22Rv1 (cell line): ENCODE data around the gene UFC1.
A peak's percentile ranks its signal among the peaks of the same experiment; 100 is the strongest.

Source experiments
- H3K27ac ChIP-seq: fragments of 450-650 bp; 2 replicates; pipeline ENCODE4 v1.5.1; 2017
- CTCF ChIP-seq: fragments of 450-650 bp; IDR thresholded peaks from 2 replicates; pipeline ENCODE4 v1.5.1; 2017; ENCODE audit warnings: mild to moderate bottlenecking
- ZFX ChIP-seq: fragments of 450-650 bp; IDR thresholded peaks from 2 replicates; pipeline ENCODE4 v1.6.1; 2017; ENCODE audit warnings: antibody characterized with exemption, borderline replicate concordance

Gene UFC1

DNA sequence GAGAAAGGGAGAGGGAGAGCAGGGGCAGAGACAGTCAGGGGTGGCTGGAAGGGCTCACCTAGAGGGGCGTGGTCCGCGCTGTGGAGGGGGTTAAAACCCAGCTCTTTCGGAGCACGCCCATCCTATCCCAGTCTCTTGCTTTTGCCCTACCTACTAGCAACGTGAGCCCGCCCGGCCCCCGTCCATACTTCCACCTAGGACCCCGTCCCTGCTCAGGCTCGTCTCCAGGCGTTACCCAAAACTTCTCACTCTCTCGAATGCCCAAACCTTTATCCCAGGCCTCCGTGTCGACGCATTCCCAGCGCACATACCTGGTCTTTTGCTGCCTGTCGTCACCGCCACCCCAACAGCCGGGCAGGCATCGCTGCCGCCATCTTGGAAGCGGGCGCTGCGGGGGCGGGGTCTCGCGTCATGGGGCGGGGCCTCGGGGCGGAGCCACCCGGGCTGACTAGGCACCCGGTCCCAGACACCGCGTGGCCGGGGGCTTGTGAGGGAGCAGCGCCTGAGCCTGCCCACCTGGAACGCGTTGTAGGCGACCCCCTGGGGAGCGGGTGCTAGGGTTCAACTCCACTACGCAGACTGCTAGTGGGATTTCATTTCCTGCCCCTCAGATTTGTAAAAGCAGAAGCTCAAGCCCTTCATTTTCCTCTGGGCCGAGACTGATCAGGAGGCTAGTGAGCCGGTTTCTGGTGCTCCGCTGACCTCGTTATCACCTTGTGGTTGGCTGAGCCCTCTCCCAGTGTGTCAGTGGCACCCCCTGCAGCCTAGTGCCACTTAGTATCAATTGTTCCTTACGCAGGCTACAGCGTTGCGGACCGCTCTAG lies 23.5 kb downstream of the UFC1 start, which contains the start of gene B4GALT3:
B4GALT3 (minus strand) TSS at position 396 of the 824 bp plus-strand sequence. CDS start 1,447 bp downstream, outside the sequence.
- TF ChIP-seq CTCF (peak; percentile 21; the same call in 1 of the 2 replicates), ZFX (no peak)
- H3K27ac ChIP-seq = peak within 1 kb of the TSS; percentile 63

DNA sequence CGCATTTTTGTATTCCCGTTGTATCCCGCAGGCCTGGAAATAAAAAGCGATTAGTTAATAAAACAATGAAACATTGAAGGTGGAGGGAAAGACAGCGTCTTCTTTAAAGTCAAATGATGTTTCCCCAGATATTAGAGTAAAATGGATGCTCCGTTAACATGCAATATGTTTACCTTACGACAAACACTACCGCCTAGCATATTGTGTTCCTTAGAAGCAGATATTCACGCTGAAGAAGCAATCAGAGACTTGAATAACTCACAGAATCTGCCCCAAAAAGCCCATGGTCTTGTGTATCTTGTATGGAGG lies 24.1 kb downstream of the UFC1 start:
- TF ChIP-seq ZFX (no peak), CTCF (peak; percentile 0; the same call in 1 of the 2 replicates)
- peak overlapping the region; percentile 63 for H3K27ac ChIP-seq

- H3K27ac ChIP-seq = no peak overlapping the region
- TF ChIP-seq CTCF = no peak
- TF ChIP-seq ZFX = no peak
These were observed 25.9 kb downstream of the UFC1 start for GRCh38 chr1:161179698-161180097.

DNA sequence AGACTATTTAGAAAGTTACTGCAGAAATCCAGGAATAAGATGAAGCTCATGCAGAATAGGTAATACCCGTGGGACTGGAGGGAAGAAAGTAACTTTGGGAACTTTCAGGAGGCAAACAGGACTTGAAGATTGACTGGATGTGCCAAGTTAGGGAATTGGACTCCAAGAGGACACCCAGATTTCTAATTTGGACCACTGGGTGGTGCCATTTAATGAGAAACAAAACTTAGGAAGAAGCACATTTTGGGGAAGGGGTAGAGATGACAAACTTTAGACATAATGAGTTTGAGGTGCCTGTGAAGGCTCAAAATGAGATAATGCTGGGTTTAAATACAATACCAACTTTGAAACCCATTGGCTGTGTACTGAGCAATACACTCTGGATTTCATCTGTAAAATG lies 26.9 kb downstream of the UFC1 start:
- TF ChIP-seq CTCF (peak; percentile 45), ZFX (no peak)
- no peak overlapping the region for H3K27ac ChIP-seq

- H3K27ac ChIP-seq = no peak overlapping the region
- TF ChIP-seq CTCF (no peak), ZFX (no peak)
These were observed 28.4 kb downstream of the UFC1 start for GRCh38 chr1:161182214-161182613.

GRCh38 chr1:161185282-161185682 lies 31.5 kb downstream of the UFC1 start:
- H3K27ac ChIP-seq = no peak overlapping the region
- no peak for TF ChIP-seq ZFX
- no peak for TF ChIP-seq CTCF

DNA sequence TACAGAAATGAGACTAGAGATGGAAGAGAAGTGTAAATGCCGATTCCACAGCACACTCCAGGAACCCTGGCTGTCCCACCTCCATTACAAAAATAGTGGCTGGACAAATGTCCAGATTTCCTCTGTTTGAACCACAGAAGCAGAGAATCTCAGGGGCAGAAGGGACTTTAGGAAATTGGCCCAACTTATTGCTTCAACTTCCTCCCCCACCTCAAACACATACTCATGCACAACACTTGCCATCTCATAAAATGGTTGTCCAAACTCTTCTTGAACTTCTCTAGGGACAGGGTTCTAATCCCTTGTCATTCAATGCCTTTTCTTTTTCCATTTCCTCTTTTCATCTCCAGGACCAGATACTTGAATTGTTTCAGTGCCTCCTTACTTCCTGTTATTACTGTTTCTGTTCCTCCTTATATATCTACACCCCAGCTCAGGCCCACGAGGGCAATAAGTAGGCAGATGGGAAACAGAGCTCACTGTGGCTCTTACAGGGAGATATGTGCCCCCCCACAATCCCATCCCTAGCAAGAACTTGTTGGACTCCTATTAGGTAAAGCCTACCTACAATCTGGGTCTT lies 32.0 kb downstream of the UFC1 start:
- H3K27ac ChIP-seq = no peak overlapping the region
- TF ChIP-seq ZFX = no peak
- TF ChIP-seq CTCF = no peak
